CD4-positive, alpha-beta memory T cell (primary cell): ENCODE data around the gene SUN1. TPM values are rescaled to one million over a fixed set of nuclear protein-coding genes. Genes with fewer than 3 reads are reported as not detected.
"Not testable (repeated sequence)": the region's sequence is repeated elsewhere in the genome, so short reads cannot be mapped to it uniquely, and the experiment has no call there.

ENCODE experiments used
- CTCF ChIA-PET: fragments of 350-600 bp; sonication (Branson Sonifier 250); formaldehyde crosslinking; loops from one replicate; lab custom pipeline; 2021; ENCODE audit warnings: inconsistent platforms; ENCODE audit not compliant: partially characterized antibody; lab: Charles Lee
- POLR2A ChIA-PET: fragments of 350-600 bp; sonication (Branson Sonifier 250); formaldehyde crosslinking; loops from one replicate; lab custom pipeline; 2021; ENCODE audit not compliant: partially characterized antibody; lab: Charles Lee
- DNase-seq, 5 donors: peaks; one replicate each; pipeline versions ENCODE4 v3.0.0 to v3.0.0-alpha.2; 2020 to 2022; ENCODE audit warnings: mixed read lengths in 1 of 5
- H3K27ac ChIP-seq: one replicate; pipeline ENCODE4 v1.7.0; 2013; ENCODE audit warnings: low read depth, low read length
- H3K27me3 ChIP-seq: 2 replicates; pipeline ENCODE4 v1.7.0; 2013; ENCODE audit warnings: mild to moderate bottlenecking, low read length, moderate library complexity; ENCODE audit not compliant: insufficient read depth
- H3K36me3 ChIP-seq: 2 replicates; pipeline ENCODE4 v1.7.0; 2013; ENCODE audit warnings: mild to moderate bottlenecking, low read length, moderate library complexity; ENCODE audit not compliant: insufficient read depth
- H3K4me1 ChIP-seq: 2 replicates; pipeline ENCODE4 v1.7.0; 2013; ENCODE audit warnings: mild to moderate bottlenecking, low read length, moderate library complexity; ENCODE audit not compliant: insufficient read depth
- H3K4me3 ChIP-seq, 2 donors: one replicate each; pipeline ENCODE4 v1.7.0; 2013; ENCODE audit warnings: low read length in 2 of 2, mild to moderate bottlenecking in 1 of 2
- H3K9me3 ChIP-seq, 2 donors: one replicate each; pipeline ENCODE4 v1.7.0; 2013; ENCODE audit warnings: low read length in 2 of 2, control low read depth in 1 of 2; ENCODE audit not compliant: control insufficient read depth in 1 of 2
- H3K27ac Mint-ChIP-seq, 7 donors: one replicate each; pipeline ENCODE4 v1.8.0; 2020 to 2021; ENCODE audit warnings: mixed read lengths in 7 of 7, mild to moderate bottlenecking in 6 of 7, inconsistent platforms in 3 of 7, moderate library complexity in 3 of 7
- H3K27me3 Mint-ChIP-seq, 2 donors: one replicate each; pipeline ENCODE4 v1.8.0; 2020 to 2021; ENCODE audit warnings: mixed read lengths in 2 of 2
- H3K36me3 Mint-ChIP-seq, 2 donors: one replicate each; pipeline ENCODE4 v1.8.0; 2020 to 2021; ENCODE audit warnings: mixed read lengths in 2 of 2, inconsistent platforms in 1 of 2, mild to moderate bottlenecking in 1 of 2
- H3K4me1 Mint-ChIP-seq, 4 donors: one replicate each; pipeline ENCODE4 v1.8.0; 2020 to 2021; ENCODE audit warnings: mixed read lengths in 4 of 4, mild to moderate bottlenecking in 1 of 4
- H3K4me3 Mint-ChIP-seq, 8 donors: one replicate each; pipeline ENCODE4 v1.8.0; 2020 to 2021; ENCODE audit warnings: mixed read lengths in 8 of 8, mild to moderate bottlenecking in 7 of 8, moderate library complexity in 6 of 8, inconsistent platforms in 3 of 8
- H3K9me3 Mint-ChIP-seq, 8 donors: one replicate each; pipeline ENCODE4 v1.8.0; 2020 to 2021; ENCODE audit warnings: mixed read lengths in 8 of 8, mild to moderate bottlenecking in 5 of 8, inconsistent platforms in 3 of 8, moderate library complexity in 1 of 8
- intact Hi-C: fragments of 100-400 bp; cut with micrococcal nuclease; formaldehyde crosslinking; loops from one replicate; pipeline ENCODE4 v1.15.1; 2023
- polyA plus RNA-seq, 2 donors: library from polyadenylated mRNA; unstranded; fragments of 300-500 nt; fragmentation: Illumina TruSeq; gene quantifications; one replicate each; pipeline ENCODE4 v1.2.3, GENCODE V29; 2021
- total RNA-seq, 2 experiments: library from RNA; stranded (reverse); gene quantifications; one replicate each; pipeline ENCODE4 v1.2.3, GENCODE V29; 2021

The SUN1 gene
- total and polyA plus RNA-seq, 4 experiments from 2014 or later, result 53.7 to 210 (median 131) TPM

- peak overlapping the region in 1 of 2 donors; percentile 85 for H3K4me3 ChIP-seq
- H3K9me3 Mint-ChIP-seq, H3K9me3 ChIP-seq, H3K27me3 Mint-ChIP-seq, H3K36me3 Mint-ChIP-seq, H3K36me3 ChIP-seq, H3K27me3 ChIP-seq, DNase-seq: not testable (repeated sequence)
- intact Hi-C loops, result loop anchor here (1.0 kb wide), 1 partner anchor 30 kb away; the partner anchor contains the start of gene ADAP1
- peak overlapping the region in 1 of 7 donors; percentile 78 for H3K27ac Mint-ChIP-seq
- peak overlapping the region; percentile 89 for H3K27ac ChIP-seq
- peak overlapping the region in 1 of 8 donors; percentile 88 for H3K4me3 Mint-ChIP-seq
- ChIA-PET POLR2A (interaction anchor here (0.7 to 4.4 kb wide), 13 partner anchors 11 to 646 kb away, joined by 3 to 78 read pairs (median 5); partner anchors contain the start of genes ADAP1, COX19, GET4 and PSMG3), CTCF (interaction anchor here (1.0 to 3.5 kb wide), 5 partner anchors 15 to 69 kb away, joined by 3 to 19 read pairs (median 5); partner anchors contain the start of gene COX19)
- peaks cover 34% of the 10 kb centered on the region for H3K4me1 ChIP-seq
- peaks cover 8 to 30% (median 15%) of the 10 kb centered on the region in 4 donors for H3K4me1 Mint-ChIP-seq
Measured at GRCh38 chr7:924042-924441, 91.8 kb downstream of the SUN1 start.

Other genes starting within 250 kb of the SUN1 start
- gene DNAAF5, start 105.8 kb upstream of the SUN1 start, total RNA-seq, result 10 to 100 TPM; 15.9 to 19.4 TPM
- 1 to 10 TPM; 1.7 to 4.7 TPM for gene DNAAF5, start 105.8 kb upstream of the SUN1 start, polyA plus RNA-seq
- gene PRKAR1B, start 105.2 kb upstream of the SUN1 start, total RNA-seq, result 10 to 100 TPM; 15.1 to 16.6 TPM
- gene PRKAR1B, start 105.2 kb upstream of the SUN1 start, polyA plus RNA-seq, result 10 to 100 TPM in 1 of 2 donors, 1 to 10 TPM in 1; 6.5 to 12.4 TPM
- gene GET4, start 44.1 kb downstream of the SUN1 start, total RNA-seq, result 10 to 100 TPM; 47.4 to 51.6 TPM
- gene GET4, start 44.1 kb downstream of the SUN1 start, polyA plus RNA-seq, result 10 to 100 TPM; 22.0 to 28.7 TPM
- 1 to 10 TPM; 9.7 to 10.0 TPM for gene ADAP1, start 122.2 kb downstream of the SUN1 start, total RNA-seq
- 1 to 10 TPM; 5.1 to 7.9 TPM for gene ADAP1, start 122.2 kb downstream of the SUN1 start, polyA plus RNA-seq
- 10 to 100 TPM; 46.2 to 50.0 TPM for gene COX19, start 143.1 kb downstream of the SUN1 start, total RNA-seq
- 10 to 100 TPM; 20.5 to 20.8 TPM for gene COX19, start 143.1 kb downstream of the SUN1 start, polyA plus RNA-seq
- not detected for gene CYP2W1, start 150.7 kb downstream of the SUN1 start, total RNA-seq
- gene CYP2W1, start 150.7 kb downstream of the SUN1 start, polyA plus RNA-seq, result not detected
- 10 to 100 TPM in 1 of 2 experiments, 1 to 10 TPM in 1; 8.8 to 10.1 TPM for gene GPR146, start 212.1 kb downstream of the SUN1 start, total RNA-seq
- 10 to 100 TPM; 10.0 to 22.2 TPM for gene GPR146, start 212.1 kb downstream of the SUN1 start, polyA plus RNA-seq